DMS53 treated with DMSO at 0.1 percent for 48 hours (cell line): Measurements from ENCODE around the gene WDR38.

Experiments used
- DNase-seq: peaks from one replicate; lab custom pipeline; 2025; ENCODE audit not compliant: unreplicated experiment; lab: John Stamatoyannopoulos, UW

WDR38 gene

GRCh38 chr9:124857533-124858162, 4.4 kb downstream of the WDR38 start:
- DNase-seq = no peak

GRCh38 chr9:124858330-124859046, 5.2 kb downstream of the WDR38 start:
- DNase-seq = no peak

DNA sequence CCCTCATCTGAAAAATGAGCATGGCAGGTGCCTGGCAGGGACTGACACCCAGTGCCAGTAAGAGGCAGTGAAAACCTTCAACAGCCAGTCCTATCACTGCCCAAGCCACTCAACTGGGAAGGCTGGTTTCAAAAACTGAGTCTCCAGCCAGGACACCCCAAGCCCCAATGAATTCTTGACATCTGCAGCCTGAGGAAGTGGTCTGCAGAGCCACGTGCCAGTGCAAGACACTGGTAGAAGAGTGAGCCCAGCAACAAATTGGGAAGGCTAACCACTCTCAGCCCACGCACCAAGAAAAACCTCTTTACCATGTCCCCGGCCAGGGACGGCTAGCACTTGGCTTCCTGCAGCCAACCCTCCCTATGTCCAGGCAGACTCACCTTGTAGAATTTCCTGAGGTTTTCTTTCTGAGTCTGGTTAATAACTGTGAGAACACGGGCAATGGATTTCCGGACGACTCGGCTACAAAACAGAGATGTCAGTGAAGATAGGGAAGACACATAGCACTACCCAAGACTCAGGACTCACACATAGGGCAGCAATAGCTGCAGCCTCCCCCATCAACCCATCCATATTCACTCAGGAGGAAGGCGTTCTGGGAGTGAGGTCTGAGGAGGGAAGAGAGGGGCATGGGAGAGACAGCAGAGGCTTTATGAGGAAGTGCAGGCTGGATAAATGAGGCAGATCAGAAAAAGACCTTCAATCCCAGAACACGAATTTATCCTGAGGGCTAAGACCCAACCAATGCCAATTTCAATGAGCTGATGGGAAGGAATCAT, 6.7 kb downstream of the WDR38 start:
- no peak for DNase-seq

DNA sequence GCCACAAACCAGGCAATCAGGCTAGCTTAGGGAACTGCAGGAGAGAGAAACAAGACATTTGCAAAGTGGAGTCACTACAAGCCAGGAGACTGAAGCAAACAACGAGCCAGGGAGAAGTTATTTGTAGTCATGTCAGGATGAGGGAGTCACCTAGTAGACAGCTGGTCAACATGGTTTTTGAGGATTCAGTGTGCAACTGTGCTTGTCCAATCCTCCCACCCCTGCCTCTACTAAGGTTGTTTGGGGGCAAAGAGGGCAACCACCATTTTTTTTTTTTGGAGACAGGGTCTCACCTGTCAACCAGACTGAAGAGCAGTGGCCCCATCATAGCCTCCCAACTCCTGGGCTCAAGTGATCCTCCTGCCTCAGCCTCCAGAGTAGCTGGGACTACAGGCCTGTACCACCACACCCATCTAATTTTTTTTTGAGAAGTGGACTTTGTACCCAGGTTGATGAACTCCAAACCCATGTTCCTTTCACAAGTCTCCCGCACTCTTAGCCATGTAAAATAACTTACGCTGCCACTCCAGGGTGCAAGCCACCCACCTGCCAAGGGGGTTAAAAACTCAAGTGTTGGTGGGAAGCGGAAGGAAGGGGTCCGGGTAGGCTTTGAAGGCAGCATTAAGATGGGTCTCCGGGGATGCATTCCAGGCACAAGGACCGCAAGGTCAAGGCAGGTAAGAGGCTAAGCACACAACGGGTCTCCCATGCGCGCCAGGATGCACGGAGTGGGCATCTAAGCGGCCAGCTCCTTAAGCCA, 7.5 kb downstream of the WDR38 start:
- DNase-seq = no peak

DNA sequence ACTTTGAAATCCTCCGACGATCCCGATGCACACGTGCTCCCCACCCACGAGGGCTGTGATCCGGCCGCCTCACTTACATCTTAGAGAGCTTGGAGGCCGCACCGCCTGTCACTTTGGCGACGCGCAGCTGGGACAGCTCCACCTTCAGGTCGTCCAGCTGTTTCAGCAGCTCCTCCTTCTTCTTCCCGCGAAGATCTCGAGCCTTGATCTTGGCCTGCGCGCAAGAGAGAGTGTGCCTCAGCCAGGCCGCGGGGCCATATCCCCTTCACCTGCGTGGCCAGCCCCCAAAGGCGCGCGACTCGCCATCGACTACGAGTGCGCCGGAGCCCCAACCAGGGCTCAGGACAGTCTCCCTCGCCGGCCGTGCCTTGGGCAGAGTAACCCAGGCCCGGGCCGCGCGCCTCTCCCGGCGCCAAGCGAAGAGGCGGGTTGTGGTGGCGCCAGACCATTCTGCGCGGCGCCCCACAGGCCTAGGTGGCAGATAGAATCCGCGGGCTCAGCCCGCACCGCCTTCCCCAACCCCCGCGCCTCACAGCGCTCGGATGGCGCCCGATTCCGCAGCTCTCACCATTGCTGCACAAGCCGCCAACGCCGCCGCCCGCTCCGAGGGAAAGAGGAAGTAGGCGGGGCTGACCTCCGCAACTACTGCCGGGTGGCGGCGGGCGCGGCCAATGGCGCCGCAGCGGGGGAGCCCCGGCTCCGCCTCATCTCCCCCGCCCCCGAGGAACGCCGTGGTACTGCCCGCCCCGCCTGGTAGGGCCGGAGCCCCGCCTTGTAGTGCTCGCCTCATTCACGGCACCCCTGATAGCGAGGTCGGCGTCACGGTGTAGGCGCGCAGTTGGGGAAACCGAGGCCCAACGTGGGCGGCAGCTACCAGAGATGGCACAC, 8.3 kb downstream of the WDR38 start, which contains the start of the genes ARPC5L and RPL35:
ARPC5L (plus strand) TSS at position 789 of the 888 bp plus-strand sequence. CDS start 7,161 bp downstream, outside the sequence.
RPL35 (minus strand) TSS at position 616 of the 888 bp plus-strand sequence; CDS start at position 571, 45 bp downstream.
- DNase-seq = peak; percentile 87

DNA sequence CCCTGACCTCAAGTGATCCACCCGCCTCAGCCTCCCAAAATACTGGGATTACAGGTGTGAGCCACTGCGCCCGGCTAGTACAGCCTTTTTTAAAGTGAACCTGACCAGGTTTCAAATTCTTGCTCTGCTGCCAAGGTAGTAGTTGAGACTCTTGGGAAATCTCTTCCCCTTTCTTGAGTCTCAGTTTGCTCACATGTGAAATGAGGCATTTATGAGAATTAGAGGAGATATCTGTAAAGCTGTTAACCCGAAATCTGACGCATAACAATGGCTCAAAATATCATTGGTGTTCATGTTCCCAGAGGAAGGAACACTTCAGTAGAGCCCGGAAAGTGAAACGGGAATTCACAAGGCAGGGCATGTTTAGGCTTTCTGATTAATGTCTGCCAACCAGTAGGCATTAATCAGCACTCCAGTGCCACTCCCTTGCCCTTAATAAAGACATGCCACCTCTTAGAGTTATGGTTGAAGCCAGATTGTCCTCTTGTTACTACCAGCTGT, 10.2 kb downstream of the WDR38 start:
- DNase-seq = no peak

- peak; percentile 79 for DNase-seq
Measured at GRCh38 chr9:124868511-124869465, 15.5 kb downstream of the WDR38 start.

- DNase-seq = no peak
Measured at GRCh38 chr9:124869466-124869985, 16.3 kb downstream of the WDR38 start.

DNA sequence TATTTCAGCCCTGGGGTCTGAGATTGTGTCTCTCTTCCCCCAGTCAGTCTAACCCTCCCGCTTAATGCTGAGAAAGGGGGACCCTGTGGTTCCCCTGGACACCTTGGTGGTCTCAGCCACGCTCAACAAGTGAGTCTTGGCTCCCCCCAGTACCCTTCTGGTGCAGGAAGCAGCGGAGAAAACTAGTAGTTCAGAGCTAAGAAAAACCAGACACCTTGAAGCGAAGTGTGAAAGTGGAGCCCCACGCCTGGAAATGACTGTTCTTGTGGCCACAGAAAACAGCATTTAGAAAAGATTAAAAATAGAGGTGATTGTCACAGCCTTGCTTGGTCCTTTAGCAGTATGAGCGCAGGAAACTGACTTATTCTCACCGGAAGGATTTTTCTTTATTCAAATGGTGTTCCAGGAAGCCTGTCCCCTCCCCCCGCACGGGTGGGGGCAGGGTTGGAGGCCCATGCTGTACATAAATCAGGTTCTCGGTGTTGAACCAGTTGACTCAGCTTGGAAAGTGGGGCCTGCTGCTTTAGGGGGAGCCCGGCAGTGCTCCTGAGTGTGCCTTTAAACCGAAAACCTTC, 16.8 kb downstream of the WDR38 start:
- DNase-seq = no peak

GRCh38 chr9:124870723-124871122, 17.5 kb downstream of the WDR38 start:
- DNase-seq = no peak

- no peak for DNase-seq
Measured at GRCh38 chr9:124871156-124871561, 17.9 kb downstream of the WDR38 start.

GRCh38 chr9:124873664-124874063, 20.4 kb downstream of the WDR38 start:
- DNase-seq = no peak

DNA sequence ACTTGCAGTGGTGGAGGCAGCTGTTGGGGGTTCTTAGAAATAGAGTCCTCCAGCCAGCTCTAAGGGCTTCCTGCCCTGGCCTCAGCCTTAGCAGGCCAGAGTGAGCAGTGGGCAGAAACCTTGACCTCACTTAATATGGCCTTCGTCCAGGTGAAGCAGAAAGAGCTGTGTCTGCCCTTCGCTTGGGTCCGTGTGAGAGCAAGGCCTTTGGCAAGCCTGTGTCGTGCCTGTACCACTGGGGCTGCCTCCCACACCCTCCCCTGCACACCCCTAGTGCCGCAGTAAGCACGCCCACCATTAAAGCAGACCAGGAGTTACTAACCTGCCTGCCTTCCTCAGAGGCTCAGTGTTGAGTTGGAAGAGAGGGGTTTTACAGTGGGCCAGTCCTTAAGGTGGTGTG, 22.2 kb downstream of the WDR38 start:
- DNase-seq = no peak

- DNase-seq = no peak
Measured at GRCh38 chr9:124877021-124877782, 23.9 kb downstream of the WDR38 start.

DNA sequence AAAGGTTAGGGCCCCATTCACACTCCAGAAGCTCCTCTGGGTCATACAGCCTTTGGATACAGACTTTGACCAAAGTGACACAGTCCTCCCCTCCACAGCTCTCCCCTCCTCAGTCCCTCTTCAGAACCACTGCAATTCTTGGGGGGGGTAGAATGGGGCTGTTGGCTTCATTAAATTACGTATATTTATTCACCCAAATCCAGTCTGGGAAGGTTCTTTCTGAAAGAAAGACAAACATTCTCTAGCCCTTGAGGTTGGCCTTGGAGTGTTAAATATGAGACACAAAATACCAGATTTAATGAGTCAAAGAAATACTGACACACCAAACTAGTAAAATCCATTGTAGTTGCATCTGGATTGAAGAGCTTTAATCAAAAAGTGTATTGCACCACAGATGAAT, 24.8 kb downstream of the WDR38 start:
- DNase-seq = no peak

DNA sequence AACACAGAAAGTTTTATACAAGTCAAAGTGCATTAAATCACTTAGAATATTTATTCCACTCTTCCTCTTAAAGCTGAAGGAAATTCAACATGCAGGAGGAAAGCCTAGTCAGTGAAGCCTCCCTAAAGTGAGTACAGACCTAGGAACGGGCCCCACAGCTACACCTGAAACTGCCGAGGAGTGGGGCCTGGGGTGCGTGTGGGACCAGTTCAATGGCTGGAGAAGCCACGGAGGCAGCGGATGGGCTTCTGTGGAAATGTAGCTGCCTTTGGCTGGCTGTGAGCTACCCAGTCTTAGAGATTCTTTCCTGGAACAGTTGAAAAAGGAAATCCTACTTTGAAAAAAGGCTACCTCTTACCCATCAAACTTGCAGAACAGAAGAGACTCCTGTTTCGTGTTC, 25.3 kb downstream of the WDR38 start:
- no peak for DNase-seq

- no peak for DNase-seq
Measured at GRCh38 chr9:124879226-124879625, 26.0 kb downstream of the WDR38 start.
